KOPT-K1 (cell line): ENCODE measurements around the gene ABHD15.

Experiments
- H3K27ac ChIP-seq: fragments of 200-600 bp; sonication (generic); 2 replicates; pipeline ENCODE4 v1.5.1; 2016; ENCODE audit warnings: antibody characterized with exemption, mild to moderate bottlenecking, low read depth, low read length; ENCODE audit not compliant: poor library complexity, severe bottlenecking
- H3K36me3 ChIP-seq: fragments of 200-600 bp; sonication (generic); 2 replicates; pipeline ENCODE4 v1.5.1; 2017; ENCODE audit warnings: antibody characterized with exemption, mild to moderate bottlenecking, low read length, moderate library complexity; ENCODE audit not compliant: insufficient read depth
- H3K9me3 ChIP-seq: fragments of 200-600 bp; sonication (generic); 2 replicates; pipeline ENCODE4 v1.5.1; 2017; ENCODE audit warnings: antibody characterized with exemption, low read length, mild to moderate bottlenecking; ENCODE audit not compliant: insufficient read depth, poor library complexity, severe bottlenecking

The ABHD15 gene, protein sequence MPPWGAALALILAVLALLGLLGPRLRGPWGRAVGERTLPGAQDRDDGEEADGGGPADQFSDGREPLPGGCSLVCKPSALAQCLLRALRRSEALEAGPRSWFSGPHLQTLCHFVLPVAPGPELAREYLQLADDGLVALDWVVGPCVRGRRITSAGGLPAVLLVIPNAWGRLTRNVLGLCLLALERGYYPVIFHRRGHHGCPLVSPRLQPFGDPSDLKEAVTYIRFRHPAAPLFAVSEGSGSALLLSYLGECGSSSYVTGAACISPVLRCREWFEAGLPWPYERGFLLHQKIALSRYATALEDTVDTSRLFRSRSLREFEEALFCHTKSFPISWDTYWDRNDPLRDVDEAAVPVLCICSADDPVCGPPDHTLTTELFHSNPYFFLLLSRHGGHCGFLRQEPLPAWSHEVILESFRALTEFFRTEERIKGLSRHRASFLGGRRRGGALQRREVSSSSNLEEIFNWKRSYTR

DNA sequence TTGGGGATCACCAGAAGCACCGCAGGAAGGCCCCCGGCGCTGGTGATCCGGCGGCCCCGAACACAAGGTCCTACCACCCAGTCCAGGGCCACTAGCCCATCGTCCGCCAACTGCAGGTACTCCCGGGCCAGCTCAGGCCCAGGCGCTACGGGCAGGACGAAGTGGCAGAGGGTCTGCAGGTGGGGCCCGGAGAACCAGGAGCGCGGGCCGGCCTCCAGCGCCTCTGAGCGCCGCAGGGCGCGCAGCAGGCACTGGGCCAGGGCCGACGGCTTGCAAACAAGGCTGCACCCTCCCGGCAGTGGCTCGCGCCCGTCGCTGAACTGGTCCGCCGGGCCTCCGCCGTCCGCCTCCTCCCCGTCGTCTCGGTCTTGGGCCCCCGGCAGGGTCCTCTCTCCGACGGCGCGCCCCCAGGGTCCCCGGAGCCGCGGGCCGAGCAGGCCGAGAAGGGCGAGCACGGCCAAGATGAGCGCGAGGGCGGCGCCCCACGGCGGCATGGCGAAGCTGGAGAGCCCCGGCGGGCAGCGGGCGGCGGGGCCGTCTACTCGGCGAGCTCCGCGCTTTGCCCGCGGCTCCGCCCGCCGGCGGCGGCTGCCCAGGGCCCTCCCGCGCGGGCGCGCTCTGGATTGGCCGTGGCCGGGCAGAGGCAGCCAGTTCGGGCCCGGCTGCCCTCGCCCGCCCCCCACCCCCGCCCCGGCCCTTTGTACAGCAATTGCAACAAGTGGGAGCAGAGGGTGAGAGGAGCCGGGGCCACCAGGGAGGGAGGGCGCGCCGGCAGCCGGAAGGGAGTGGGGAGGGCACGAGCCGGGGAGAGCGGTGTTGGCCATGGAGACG is at the start of gene ABHD15:
Gene ABHD15 (minus strand): TSS at position 565 of the 831 bp plus-strand sequence. CDS start 71 bp downstream, at position 494.
- peak within 1 kb of the TSS; percentile 72 for H3K27ac ChIP-seq
- peaks cover 10% of the 10 kb centered on the region; the same call in 1 of the 2 replicates for H3K36me3 ChIP-seq
- H3K9me3 ChIP-seq, result no peaks in the 10 kb centered on the region

- H3K9me3 ChIP-seq, result no peaks in the 10 kb centered on the region
- H3K27ac ChIP-seq, result no peak overlapping the region
- no peaks in the 10 kb centered on the region for H3K36me3 ChIP-seq
Measured at GRCh38 chr17:29615492-29616299, 48.9 kb upstream of the ABHD15 start.

- Histone ChIP-seq H3K36me3 (no peaks in the 10 kb centered on the region), H3K9me3 (no peaks in the 10 kb centered on the region), H3K27ac (no peak overlapping the region)
Measured at GRCh38 chr17:29615048-29615385, 48.2 kb upstream of the ABHD15 start.

- Histone ChIP-seq H3K36me3 (no peaks in the 10 kb centered on the region), H3K27ac (no peak overlapping the region), H3K9me3 (no peaks in the 10 kb centered on the region)
Measured at GRCh38 chr17:29614349-29615047, 47.7 kb upstream of the ABHD15 start.

- Histone ChIP-seq H3K36me3 (no peaks in the 10 kb centered on the region), H3K9me3 (no peaks in the 10 kb centered on the region), H3K27ac (no peak overlapping the region)
Measured at GRCh38 chr17:29613856-29614255, 47.0 kb upstream of the ABHD15 start.

- H3K36me3 ChIP-seq, result no peaks in the 10 kb centered on the region
- no peaks in the 10 kb centered on the region for H3K9me3 ChIP-seq
- no peak overlapping the region for H3K27ac ChIP-seq
Measured at GRCh38 chr17:29613352-29613837, 46.6 kb upstream of the ABHD15 start.

- H3K27ac ChIP-seq, result no peak overlapping the region
- no peaks in the 10 kb centered on the region for H3K36me3 ChIP-seq
- no peaks in the 10 kb centered on the region for H3K9me3 ChIP-seq
Measured at GRCh38 chr17:29612404-29613280, 45.8 kb upstream of the ABHD15 start.

DNA sequence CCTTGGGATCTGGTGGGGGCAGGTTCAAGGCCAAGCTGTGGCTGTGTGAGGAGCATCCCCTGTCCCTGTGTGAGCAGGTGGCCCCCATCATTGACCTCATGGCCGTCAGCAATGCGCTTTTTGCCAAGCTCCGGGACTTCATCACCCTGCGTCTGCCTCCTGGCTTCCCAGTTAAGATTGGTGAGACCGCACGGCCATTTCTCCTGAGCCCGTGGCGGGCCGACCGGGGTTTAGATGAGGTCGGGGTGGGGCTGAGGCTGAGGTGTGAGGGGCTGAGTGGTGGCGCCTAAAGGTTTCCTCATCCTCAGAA is 45.2 kb upstream of the ABHD15 start:
- no peaks in the 10 kb centered on the region for H3K36me3 ChIP-seq
- H3K9me3 ChIP-seq, result no peaks in the 10 kb centered on the region
- no peak overlapping the region for H3K27ac ChIP-seq

DNA sequence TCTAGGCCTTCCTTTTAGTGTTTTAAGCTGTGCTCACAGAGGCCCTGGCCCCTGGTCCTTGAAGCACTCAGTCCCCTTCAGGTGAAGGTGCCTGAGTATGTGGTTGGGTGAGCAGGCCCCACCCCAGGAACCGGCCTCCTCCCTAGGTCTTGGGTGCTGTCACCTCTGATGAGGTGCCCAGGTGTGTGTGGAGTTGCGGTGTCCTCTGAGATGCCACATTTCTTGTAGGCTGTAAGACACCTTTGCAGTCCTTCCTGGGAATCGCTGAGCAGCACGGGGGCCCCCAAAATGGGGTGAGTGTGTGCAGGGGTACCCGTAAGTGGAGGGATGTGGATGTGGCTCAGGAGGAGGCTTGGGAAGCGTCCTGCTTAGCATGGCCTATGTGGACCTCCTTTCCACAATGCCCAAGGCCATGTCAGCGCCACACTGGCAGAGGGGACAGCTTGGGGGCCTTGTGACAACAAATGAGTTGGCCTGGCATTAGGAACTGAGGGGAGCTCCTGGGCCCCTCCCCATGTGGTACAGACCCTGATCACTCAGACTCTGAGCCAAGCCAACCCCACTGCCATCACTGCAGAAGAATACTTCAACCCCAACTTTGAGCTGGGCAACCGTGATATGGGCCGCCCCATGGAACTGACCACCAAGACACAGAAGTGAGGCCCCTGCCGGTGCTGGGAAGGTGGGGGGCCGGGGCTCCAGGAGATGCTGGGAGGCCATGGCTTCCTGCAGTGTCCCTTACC is 44.7 kb upstream of the ABHD15 start:
- Histone ChIP-seq H3K9me3 (no peaks in the 10 kb centered on the region), H3K27ac (no peak overlapping the region), H3K36me3 (no peaks in the 10 kb centered on the region)

DNA sequence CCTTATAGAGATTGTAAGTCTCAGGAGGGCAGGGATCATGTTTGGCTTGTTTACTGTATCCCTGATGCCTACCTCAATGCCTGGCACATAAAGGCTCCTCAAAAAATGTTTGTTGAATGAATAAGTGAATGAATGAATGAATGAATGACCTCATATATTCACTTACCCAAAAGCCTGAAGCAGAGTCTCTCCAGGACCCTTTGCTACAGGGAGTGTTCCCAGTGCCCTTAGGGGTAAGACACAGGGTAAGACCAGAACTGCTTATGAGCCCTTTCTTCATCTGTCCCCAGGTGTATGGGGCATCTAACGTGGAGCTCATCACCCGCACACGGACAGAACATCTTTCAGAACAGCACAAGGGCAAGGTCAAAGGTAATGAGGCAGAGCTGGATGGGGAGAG is 43.6 kb upstream of the ABHD15 start:
- Histone ChIP-seq H3K27ac (no peak overlapping the region), H3K9me3 (no peaks in the 10 kb centered on the region), H3K36me3 (no peaks in the 10 kb centered on the region)

GRCh38 chr17:29608986-29609385 is 42.1 kb upstream of the ABHD15 start:
- Histone ChIP-seq H3K36me3 (no peaks in the 10 kb centered on the region), H3K27ac (no peak overlapping the region), H3K9me3 (no peaks in the 10 kb centered on the region)

DNA sequence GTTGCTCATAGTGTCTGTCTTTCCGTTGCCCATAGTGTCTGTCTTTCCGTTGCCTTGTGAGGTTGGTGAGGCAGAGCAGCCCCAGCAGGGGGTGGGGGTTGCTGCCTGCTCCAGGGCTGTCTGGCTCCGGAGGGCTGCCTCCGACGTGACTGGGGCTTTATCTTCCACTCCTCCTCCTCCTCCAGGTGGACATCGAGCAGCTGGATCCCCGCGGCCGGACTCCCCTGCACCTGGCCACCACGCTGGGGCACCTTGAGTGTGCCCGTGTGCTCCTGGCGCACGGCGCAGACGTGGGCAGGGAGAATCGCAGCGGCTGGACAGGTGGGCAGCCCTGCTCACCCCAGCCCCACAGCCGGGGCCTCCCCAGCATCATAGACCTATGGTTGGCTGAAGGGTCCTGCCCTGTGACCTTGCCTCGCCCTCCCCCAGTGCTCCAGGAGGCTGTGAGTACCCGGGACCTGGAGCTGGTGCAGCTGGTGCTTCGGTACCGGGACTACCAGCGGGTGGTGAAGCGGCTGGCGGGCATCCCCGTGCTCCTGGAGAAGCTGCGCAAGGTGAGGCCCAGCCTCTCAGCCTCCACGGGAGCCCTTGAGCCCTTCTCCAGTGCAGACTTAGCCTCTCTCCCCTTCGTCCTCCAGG is 40.8 kb upstream of the ABHD15 start:
- no peaks in the 10 kb centered on the region for H3K36me3 ChIP-seq
- no peaks in the 10 kb centered on the region for H3K9me3 ChIP-seq
- no peak overlapping the region for H3K27ac ChIP-seq
